ENCODE measurements around the gene CPA1.

CPA1 gene

DNA sequence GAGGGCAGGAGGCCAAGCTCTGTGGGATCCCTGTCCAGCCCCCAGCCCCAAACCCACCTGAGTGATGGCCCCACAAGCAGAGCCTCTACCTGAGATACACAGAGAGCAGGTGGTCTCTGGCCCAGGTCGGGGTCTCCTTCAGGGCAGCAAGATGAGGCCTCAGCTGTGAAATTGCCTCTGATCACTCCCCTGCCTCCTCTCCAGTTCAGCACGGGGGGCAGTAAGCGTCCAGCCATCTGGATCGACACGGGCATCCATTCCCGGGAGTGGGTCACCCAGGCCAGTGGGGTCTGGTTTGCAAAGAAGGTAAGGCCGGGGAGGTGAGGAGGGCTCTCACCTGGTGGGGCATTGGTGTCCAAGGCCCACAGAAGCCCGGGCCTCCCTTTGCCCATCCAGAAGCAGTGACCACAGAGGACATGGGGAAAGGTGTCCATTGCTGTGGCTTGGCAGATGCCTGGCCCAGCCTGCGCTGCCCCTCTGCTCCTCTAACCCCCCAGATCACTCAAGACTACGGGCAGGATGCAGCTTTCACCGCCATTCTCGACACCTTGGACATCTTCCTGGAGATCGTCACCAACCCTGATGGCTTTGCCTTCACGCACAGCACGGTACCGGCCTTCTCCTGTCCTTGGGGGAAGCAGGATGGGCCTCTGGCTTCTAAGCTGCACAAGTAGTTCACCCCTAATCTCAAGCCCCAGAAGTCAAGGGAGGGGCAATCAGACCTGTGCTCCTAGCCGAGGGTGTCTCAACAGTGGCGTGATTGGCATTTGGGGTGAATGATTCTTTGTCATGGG lies 3.1 kb downstream of the CPA1 start:
- no peak overlapping the region for H3K4me3 ChIP-seq (ENCODE audit: low read length)

GRCh38 chr7:130384371-130384801 lies 4.1 kb downstream of the CPA1 start:
- no peak overlapping the region for H3K27ac ChIP-seq (ENCODE audit: low read depth, low read length)
- no peak overlapping the region for H3K9ac ChIP-seq (ENCODE audit: low read length)
- no peaks in the 10 kb centered on the region for H3K27me3 ChIP-seq (ENCODE audit: control insufficient read depth, insufficient read depth, low read length)
- no peaks in the 10 kb centered on the region for H3K36me3 ChIP-seq (ENCODE audit: control insufficient read depth, insufficient read depth, low read length)
- H3K4me1 ChIP-seq (ENCODE audit: control insufficient read depth, insufficient read depth, low read length): peaks cover 4% of the 10 kb centered on the region
- H3K4me3 ChIP-seq (ENCODE audit: low read length): no peak overlapping the region

More for the DNA sequence above, 3.1 kb downstream of the CPA1 start:
- no peaks in the 10 kb centered on the region for H3K36me3 ChIP-seq (ENCODE audit: control insufficient read depth, insufficient read depth, low read length)
- no peak overlapping the region for H3K9ac ChIP-seq (ENCODE audit: low read length)
- peaks cover 4% of the 10 kb centered on the region for H3K4me1 ChIP-seq (ENCODE audit: control insufficient read depth, insufficient read depth, low read length)
- no peak overlapping the region for H3K27ac ChIP-seq (ENCODE audit: low read depth, low read length)
- no peaks in the 10 kb centered on the region for H3K27me3 ChIP-seq (ENCODE audit: control insufficient read depth, insufficient read depth, low read length)

DNA sequence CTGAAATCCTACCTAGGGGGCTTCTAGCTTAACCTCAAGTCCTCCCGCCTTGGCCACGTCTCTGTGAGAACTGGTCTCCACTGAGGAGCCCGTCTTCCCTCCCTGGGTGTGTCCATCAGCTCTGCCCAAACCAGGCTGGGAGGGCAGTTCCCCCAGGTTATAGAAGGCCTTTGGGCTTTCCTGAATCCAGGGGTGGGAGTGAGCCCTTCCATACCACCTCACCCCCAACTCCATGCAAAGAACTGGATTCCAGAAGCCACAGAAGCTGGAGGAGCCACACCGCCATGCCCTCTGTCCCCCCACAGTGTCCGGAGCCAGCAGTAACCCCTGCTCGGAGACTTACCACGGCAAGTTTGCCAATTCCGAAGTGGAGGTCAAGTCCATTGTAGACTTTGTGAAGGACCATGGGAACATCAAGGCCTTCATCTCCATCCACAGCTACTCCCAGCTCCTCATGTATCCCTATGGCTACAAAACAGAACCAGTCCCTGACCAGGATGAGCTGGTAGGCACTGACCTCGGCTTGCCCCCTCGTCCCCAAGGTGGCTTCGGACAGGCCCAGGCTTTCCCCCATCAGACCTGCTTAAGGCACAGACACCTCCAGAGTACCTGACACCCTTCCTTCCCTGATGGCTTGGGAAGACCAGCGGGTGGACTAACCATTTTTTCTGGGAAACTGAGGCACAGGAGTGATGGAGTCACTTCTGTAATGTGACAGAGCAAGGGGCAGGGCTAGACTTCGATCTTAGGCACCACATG lies 4.7 kb downstream of the CPA1 start:
- no peaks in the 10 kb centered on the region for H3K27me3 ChIP-seq (ENCODE audit: control insufficient read depth, insufficient read depth, low read length)
- H3K36me3 ChIP-seq (ENCODE audit: control insufficient read depth, insufficient read depth, low read length): no peaks in the 10 kb centered on the region
- no peak overlapping the region for H3K4me3 ChIP-seq (ENCODE audit: low read length)
- H3K27ac ChIP-seq (ENCODE audit: low read depth, low read length): no peak overlapping the region
- H3K9ac ChIP-seq (ENCODE audit: low read length): no peak overlapping the region
- H3K4me1 ChIP-seq (ENCODE audit: control insufficient read depth, insufficient read depth, low read length): peaks cover under 1% of the 10 kb centered on the region

DNA sequence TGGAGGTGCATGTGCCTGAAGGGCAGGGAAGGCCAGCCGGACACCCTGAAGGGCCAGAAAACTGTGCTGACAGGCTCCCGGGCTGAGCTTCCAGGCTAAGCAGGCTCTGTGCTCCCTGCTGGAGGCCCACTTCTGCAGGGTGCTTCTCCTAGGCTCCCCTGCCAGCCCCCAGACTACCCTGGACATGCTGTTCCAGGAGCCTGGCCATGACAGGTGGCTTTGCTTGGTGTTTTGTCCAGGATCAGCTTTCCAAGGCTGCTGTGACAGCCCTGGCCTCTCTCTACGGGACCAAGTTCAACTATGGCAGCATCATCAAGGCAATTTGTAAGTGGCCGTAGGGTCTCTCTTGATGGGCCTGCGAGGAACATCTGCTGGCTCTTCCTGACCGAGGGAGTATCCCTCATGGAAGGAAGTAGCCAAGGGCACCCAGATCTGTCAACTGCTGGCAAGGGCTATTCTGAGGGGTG lies 5.3 kb downstream of the CPA1 start:
- Histone ChIP-seq H3K4me3 (ENCODE audit: low read length) (no peak overlapping the region), H3K4me1 (ENCODE audit: control insufficient read depth, insufficient read depth, low read length) (no peaks in the 10 kb centered on the region), H3K27ac (ENCODE audit: low read depth, low read length) (no peak overlapping the region), H3K27me3 (ENCODE audit: control insufficient read depth, insufficient read depth, low read length) (no peaks in the 10 kb centered on the region), H3K36me3 (ENCODE audit: control insufficient read depth, insufficient read depth, low read length) (no peaks in the 10 kb centered on the region), H3K9ac (ENCODE audit: low read length) (no peak overlapping the region)

DNA sequence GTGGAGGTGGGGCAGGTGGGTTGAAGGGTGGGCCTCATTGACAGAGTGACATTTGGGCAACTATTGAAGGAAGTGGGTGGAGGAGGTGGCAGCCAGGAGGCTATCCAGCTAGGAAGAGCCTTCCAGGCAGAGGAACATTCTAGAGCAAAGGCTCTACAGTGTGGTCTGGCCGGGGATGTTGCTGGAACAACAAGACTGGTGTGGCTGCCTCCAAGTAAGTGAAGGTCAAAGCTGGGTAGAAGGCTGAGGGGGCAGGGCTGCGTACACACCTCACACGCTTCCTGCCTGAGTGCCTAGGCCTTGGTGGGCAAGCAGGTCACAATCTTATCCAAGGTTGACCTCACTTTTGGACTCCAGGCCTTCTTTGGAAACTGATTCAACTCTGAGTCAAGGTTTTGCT lies 6.6 kb downstream of the CPA1 start:
- H3K36me3 ChIP-seq (ENCODE audit: control insufficient read depth, insufficient read depth, low read length): no peaks in the 10 kb centered on the region
- H3K27ac ChIP-seq (ENCODE audit: low read depth, low read length): no peak overlapping the region
- no peaks in the 10 kb centered on the region for H3K27me3 ChIP-seq (ENCODE audit: control insufficient read depth, insufficient read depth, low read length)
- no peak overlapping the region for H3K9ac ChIP-seq (ENCODE audit: low read length)
- H3K4me1 ChIP-seq (ENCODE audit: control insufficient read depth, insufficient read depth, low read length): no peaks in the 10 kb centered on the region
- H3K4me3 ChIP-seq (ENCODE audit: low read length): no peak overlapping the region

- Histone ChIP-seq H3K36me3 (ENCODE audit: control insufficient read depth, insufficient read depth, low read length) (no peaks in the 10 kb centered on the region), H3K27ac (ENCODE audit: low read depth, low read length) (no peak overlapping the region), H3K9ac (ENCODE audit: low read length) (no peak overlapping the region), H3K4me3 (ENCODE audit: low read length) (no peak overlapping the region), H3K27me3 (ENCODE audit: control insufficient read depth, insufficient read depth, low read length) (no peaks in the 10 kb centered on the region), H3K4me1 (ENCODE audit: control insufficient read depth, insufficient read depth, low read length) (no peaks in the 10 kb centered on the region)
These were observed 7.0 kb downstream of the CPA1 start for GRCh38 chr7:130387306-130387627.

- Histone ChIP-seq H3K27me3 (ENCODE audit: control insufficient read depth, insufficient read depth, low read length) (no peaks in the 10 kb centered on the region), H3K9ac (ENCODE audit: low read length) (no peak overlapping the region), H3K4me1 (ENCODE audit: control insufficient read depth, insufficient read depth, low read length) (peaks cover 5% of the 10 kb centered on the region), H3K4me3 (ENCODE audit: low read length) (no peak overlapping the region), H3K27ac (ENCODE audit: low read depth, low read length) (no peak overlapping the region), H3K36me3 (ENCODE audit: control insufficient read depth, insufficient read depth, low read length) (no peaks in the 10 kb centered on the region)
These were observed 7.5 kb downstream of the CPA1 start for GRCh38 chr7:130387628-130388403.

DNA sequence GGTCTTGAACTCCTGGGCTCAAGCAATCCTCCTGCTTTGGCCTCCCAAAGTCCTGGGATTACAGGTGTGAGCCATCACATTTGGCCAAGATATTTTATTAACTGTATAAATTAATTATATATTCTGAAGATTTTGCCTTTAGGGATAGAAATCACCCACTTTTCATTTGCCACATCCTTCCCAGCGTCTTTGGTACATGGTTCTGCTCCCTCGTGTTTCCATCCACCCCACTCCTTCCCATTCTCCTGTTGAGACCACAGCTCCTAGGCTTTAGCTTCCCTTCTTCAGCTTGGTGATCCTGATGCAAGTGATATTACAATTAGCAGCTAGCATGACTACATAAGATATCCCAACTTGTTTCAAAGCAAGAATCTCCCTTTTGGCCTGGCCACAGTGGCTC lies 8.4 kb downstream of the CPA1 start:
- Histone ChIP-seq H3K9ac (ENCODE audit: low read length) (no peak overlapping the region), H3K36me3 (ENCODE audit: control insufficient read depth, insufficient read depth, low read length) (no peaks in the 10 kb centered on the region), H3K27me3 (ENCODE audit: control insufficient read depth, insufficient read depth, low read length) (no peaks in the 10 kb centered on the region), H3K4me3 (ENCODE audit: low read length) (no peak overlapping the region), H3K4me1 (ENCODE audit: control insufficient read depth, insufficient read depth, low read length) (peaks cover 6% of the 10 kb centered on the region), H3K27ac (ENCODE audit: low read depth, low read length) (no peak overlapping the region)

DNA sequence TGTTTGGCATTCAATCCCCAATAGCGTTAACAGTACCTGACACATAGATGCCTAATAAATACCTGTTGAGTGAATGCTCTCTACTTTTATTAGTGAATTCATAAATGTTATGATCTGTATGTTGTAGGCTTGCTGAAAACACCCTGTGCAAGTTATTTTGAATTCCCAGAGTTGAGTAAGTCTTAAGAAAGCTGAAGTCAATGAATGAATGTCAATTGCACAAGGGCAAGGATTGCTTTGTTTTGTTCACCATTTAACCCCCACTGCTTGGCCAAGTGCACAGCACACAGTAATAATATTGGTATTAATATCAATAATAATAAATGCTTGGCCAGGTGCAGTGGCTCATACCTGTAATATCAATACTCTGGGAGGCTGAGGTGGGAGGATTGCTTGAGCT lies 10.2 kb downstream of the CPA1 start:
- Histone ChIP-seq H3K9ac (ENCODE audit: low read length) (no peak overlapping the region), H3K36me3 (ENCODE audit: control insufficient read depth, insufficient read depth, low read length) (no peaks in the 10 kb centered on the region), H3K4me1 (ENCODE audit: control insufficient read depth, insufficient read depth, low read length) (peaks cover 6% of the 10 kb centered on the region), H3K4me3 (ENCODE audit: low read length) (no peak overlapping the region), H3K27me3 (ENCODE audit: control insufficient read depth, insufficient read depth, low read length) (no peaks in the 10 kb centered on the region), H3K27ac (ENCODE audit: low read depth, low read length) (no peak overlapping the region)

GRCh38 chr7:130393101-130393561 lies 12.8 kb downstream of the CPA1 start:
- peak overlapping the region; percentile 38 for H3K27ac ChIP-seq (ENCODE audit: low read depth, low read length)
- H3K36me3 ChIP-seq (ENCODE audit: control insufficient read depth, insufficient read depth, low read length): no peaks in the 10 kb centered on the region
- no peaks in the 10 kb centered on the region for H3K27me3 ChIP-seq (ENCODE audit: control insufficient read depth, insufficient read depth, low read length)
- H3K4me1 ChIP-seq (ENCODE audit: control insufficient read depth, insufficient read depth, low read length): peaks cover 14% of the 10 kb centered on the region
- no peak overlapping the region for H3K9ac ChIP-seq (ENCODE audit: low read length)
- H3K4me3 ChIP-seq (ENCODE audit: low read length): no peak overlapping the region

GRCh38 chr7:130393841-130394411 lies 13.6 kb downstream of the CPA1 start:
- Histone ChIP-seq H3K9ac (ENCODE audit: low read length) (no peak overlapping the region), H3K27me3 (ENCODE audit: control insufficient read depth, insufficient read depth, low read length) (no peaks in the 10 kb centered on the region), H3K27ac (ENCODE audit: low read depth, low read length) (no peak overlapping the region), H3K4me3 (ENCODE audit: low read length) (no peak overlapping the region), H3K4me1 (ENCODE audit: control insufficient read depth, insufficient read depth, low read length) (peaks cover 14% of the 10 kb centered on the region), H3K36me3 (ENCODE audit: control insufficient read depth, insufficient read depth, low read length) (no peaks in the 10 kb centered on the region)

Data from rectal smooth muscle tissue (tissue), 1 donor.